ENCODE results near the gene PMFBP1. TPM values are rescaled to one million over a fixed set of nuclear protein-coding genes. Genes with fewer than 3 reads are reported as not detected.

The PMFBP1 gene
- total RNA-seq, 1 experiment from 2014 or later: 2.7 TPM

- no peaks in the 10 kb centered on the region; the same call in 1 of the 2 replicates for H3K27me3 Mint-ChIP-seq (ENCODE audit: low read depth)
- H3K56ac ChIP-seq (ENCODE audit: insufficient read length, low read depth, low read length): no peak overlapping the region
- 0 out of 2 replicates have a peak, but pooled peaks cover 4% of the 10 kb centered on the region for H3K4me1 ChIP-seq (ENCODE audit: insufficient read depth, low read length)
- peak overlapping the region in 1 of 3 experiments; percentile 12; a peak in 1 of 7 replicates for H3K27ac Mint-ChIP-seq
- H3K4ac ChIP-seq (ENCODE audit: low read depth, low read length): no peak overlapping the region
- no peak overlapping the region for H3K14ac ChIP-seq (ENCODE audit: insufficient read depth, low read length)
- H3K36me3 Mint-ChIP-seq (ENCODE audit: insufficient read depth in 1 of 3, low read depth in 3 of 3): peaks cover 35 to 75% (median 73%) of the 10 kb centered on the region in 3 experiments; a peak in 6 of 7 replicates
- no peaks in the 10 kb centered on the region for H3K27me3 ChIP-seq (ENCODE audit: insufficient read depth, low read length)
- no peak overlapping the region for H2BK20ac ChIP-seq (ENCODE audit: low read depth, low read length, poor library complexity, severe bottlenecking)
- no peak for TF ChIP-seq CTCF (conservative IDR thresholded peaks at IDR 0.05)
- H3K4me3 Mint-ChIP-seq: no peak overlapping the region
- no peaks in the 10 kb centered on the region for H4K20me1 ChIP-seq (ENCODE audit: control insufficient read depth, insufficient read depth, insufficient read length)
- no peak overlapping the region for H2BK15ac ChIP-seq (ENCODE audit: low read depth, low read length)
- H3K27ac ChIP-seq (ENCODE audit: insufficient read length, low read depth, low read length): no peak overlapping the region
- H3K9ac ChIP-seq (ENCODE audit: extremely low read depth, insufficient read length, low read length): no peak overlapping the region
- no peak overlapping the region for H2AFZ ChIP-seq (ENCODE audit: low read length)
- H3K18ac ChIP-seq (ENCODE audit: insufficient read length, low read depth, low read length): no peak overlapping the region
- WGBS (ENCODE audit: extremely low coverage, insufficient read length, low lambda C conversion rate): no CpG with 5 or more reads among the region's 15 CpGs
- H2AK5ac ChIP-seq (ENCODE audit: insufficient read length, low read length): no peak overlapping the region
- H2BK12ac ChIP-seq (ENCODE audit: insufficient read length, low read depth, low read length): no peak overlapping the region
- no peak overlapping the region for H2BK120ac ChIP-seq (ENCODE audit: low read depth, low read length, poor library complexity, severe bottlenecking)
- H3K79me2 ChIP-seq (ENCODE audit: insufficient read depth, low read length): peaks cover 12% of the 10 kb centered on the region; the same call in 1 of the 2 replicates
- no peak overlapping the region for H4K91ac ChIP-seq (ENCODE audit: insufficient read length, low read depth, low read length)
- H3K4me2 ChIP-seq (ENCODE audit: insufficient read depth, insufficient read length, low read length): no peak overlapping the region
- H3T11ph ChIP-seq (ENCODE audit: low read length): no peak overlapping the region
- no peaks in the 10 kb centered on the region for H3K9me3 ChIP-seq (ENCODE audit: control insufficient read depth, low read depth, low read length)
- peaks cover 5% of the 10 kb centered on the region for H3K79me1 ChIP-seq (ENCODE audit: insufficient read depth, low read depth, low read length, poor library complexity, severe bottlenecking)
- no peak overlapping the region for H2BK5ac ChIP-seq (ENCODE audit: insufficient read length, low read length)
- peaks cover 6 to 7% of the 10 kb centered on the region in 2 experiments for H3K4me1 Mint-ChIP-seq
- no peak overlapping the region for H4K8ac ChIP-seq (replicated peaks; ENCODE audit: insufficient read length, low read depth, low read length)
- peak; percentile 68 for DNase-seq
- H3K23me2 ChIP-seq (ENCODE audit: insufficient read length, low read depth, low read length, poor library complexity, severe bottlenecking): peaks cover 6% of the 10 kb centered on the region
- H4K5ac ChIP-seq (ENCODE audit: insufficient read length, low read depth, low read length): no peak overlapping the region
- H3K23ac ChIP-seq (ENCODE audit: insufficient read length, low read depth, low read length): no peak overlapping the region
- H3K9me3 Mint-ChIP-seq: no peaks in the 10 kb centered on the region
Observed at GRCh38 chr16:72098936-72099335, 73.0 kb downstream of the PMFBP1 start.
